Activated CD4-positive, alpha-beta T cell treated with anti-CD3 and anti-CD28 coated beads for 48 hours (primary cell): Measurements from ENCODE around the gene MGAT5.

Experiments
- DNase-seq: peaks from one replicate; pipeline ENCODE4 v3.0.0-alpha.2; 2020

The MGAT5 gene

DNA sequence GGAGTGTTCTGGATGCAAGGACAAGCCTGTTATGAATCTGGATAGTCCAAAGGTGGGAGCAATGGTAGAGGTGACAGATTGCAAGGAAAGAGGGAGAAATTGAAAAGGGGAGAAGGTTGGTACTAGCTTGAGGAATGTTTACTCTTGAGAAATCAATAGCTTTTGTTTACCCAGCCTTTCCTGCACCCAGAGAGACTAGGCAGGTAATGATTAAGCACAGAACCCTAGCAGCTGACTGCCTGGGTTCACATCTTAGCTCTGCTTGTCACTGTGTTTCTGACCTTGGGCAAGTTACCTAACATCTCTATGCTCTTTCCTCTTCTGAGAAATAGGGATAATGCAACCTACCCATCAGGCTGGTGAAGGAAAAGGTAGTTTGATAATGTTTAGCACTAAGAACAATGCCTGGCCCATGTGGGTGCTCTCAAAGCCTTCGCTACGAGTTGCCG is 178.6 kb downstream of the MGAT5 start:
- no peak for DNase-seq

DNA sequence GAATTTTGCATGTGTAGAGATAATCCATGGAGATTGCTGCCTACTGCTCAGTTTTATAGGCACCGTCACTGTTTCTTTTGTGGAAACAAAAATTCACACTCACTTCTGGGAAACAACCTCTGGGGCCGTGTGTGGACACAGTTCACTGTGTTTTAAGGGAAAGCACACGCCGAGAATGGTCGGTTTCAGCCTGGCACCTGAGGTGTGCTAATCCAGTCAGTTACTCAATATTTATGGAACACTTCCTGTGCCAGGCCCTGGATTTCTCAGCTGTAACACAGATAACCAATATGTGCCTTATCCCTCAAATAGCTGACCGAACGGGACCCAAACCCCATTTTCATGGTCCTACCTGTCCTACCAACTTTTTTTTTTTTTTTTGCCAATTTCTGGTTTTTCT is 179.6 kb downstream of the MGAT5 start:
- DNase-seq, result no peak

DNA sequence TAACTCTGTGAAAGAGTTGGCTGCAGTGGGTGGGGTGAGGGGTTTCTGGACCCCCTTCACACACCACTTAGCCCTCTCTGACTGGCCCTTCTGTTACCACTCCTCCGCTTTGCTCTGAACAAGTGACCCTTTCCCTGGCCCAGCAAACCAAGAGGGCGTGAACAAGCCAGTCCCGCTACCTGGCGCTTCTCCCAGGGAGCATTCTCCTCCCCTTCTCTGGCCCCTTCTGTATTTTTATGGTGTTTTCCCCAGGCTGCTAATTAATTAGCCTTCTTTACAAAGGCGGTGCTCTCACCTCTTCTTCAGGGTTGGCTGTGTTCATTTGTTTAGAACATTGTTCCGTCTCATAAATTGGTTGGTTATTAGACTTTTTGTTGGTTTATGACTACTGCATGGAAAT is 180.1 kb downstream of the MGAT5 start:
- no peak for DNase-seq

DNA sequence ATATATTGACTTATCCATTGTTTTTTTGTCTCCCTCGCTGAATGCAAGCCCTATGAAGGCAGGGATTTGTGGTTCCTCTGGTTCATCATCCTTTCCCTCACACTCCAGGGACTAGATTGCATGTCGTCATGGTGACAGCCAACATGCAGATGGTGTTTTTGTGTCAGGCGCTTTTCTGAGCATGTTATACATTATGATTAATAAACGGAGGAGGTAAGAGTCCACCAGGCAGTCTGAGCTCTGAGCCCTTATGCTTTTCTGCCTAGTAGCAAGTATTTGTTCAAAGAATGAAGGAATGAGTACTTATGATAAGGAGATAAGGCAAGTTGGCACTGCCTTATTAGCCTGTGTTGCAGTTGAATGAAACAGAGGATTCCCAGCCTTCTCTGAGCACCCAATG is 181.6 kb downstream of the MGAT5 start:
- DNase-seq, result no peak

- no peak for DNase-seq
Measured at GRCh38 chr2:134435936-134436335, 182.1 kb downstream of the MGAT5 start.

- no peak for DNase-seq
Measured at GRCh38 chr2:134436706-134437105, 182.8 kb downstream of the MGAT5 start.

- DNase-seq, result no peak
Measured at GRCh38 chr2:134438371-134438770, 184.5 kb downstream of the MGAT5 start.

GRCh38 chr2:134440336-134440909 is 186.6 kb downstream of the MGAT5 start:
- no peak for DNase-seq

GRCh38 chr2:134441153-134441863 is 187.4 kb downstream of the MGAT5 start:
- DNase-seq, result no peak

DNA sequence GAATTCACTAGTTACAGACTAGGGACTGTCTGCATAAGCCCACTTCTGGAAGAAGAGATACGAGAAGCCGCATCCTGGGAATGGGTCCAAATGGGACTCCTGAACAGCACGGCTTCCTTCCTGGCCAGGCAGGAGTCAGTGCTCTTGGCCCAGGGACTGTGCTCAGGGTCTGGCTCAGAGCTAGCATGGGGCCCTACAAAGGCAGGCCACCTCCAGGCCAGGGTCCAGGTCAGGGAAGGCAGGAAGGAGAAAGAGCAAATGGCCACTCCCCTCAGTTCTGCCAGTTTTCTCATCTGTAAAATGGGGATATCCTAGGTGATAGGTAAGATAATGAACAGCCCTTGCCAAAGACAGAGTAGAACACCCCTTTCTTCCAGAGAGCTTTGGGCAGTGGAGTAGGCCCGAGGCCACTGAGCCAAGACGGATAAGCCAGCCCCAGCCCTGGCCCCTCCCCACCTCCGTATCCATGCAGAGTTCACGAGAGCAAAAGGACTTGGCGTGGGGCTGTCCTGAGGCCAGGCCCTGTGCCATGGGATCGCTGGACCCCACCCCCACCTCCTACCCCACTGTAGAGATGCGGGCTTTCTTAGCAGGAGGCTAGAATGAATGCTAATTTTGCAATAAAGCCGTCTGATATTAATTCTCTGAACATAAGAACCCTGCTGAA is 190.1 kb downstream of the MGAT5 start:
- DNase-seq, result no peak

DNA sequence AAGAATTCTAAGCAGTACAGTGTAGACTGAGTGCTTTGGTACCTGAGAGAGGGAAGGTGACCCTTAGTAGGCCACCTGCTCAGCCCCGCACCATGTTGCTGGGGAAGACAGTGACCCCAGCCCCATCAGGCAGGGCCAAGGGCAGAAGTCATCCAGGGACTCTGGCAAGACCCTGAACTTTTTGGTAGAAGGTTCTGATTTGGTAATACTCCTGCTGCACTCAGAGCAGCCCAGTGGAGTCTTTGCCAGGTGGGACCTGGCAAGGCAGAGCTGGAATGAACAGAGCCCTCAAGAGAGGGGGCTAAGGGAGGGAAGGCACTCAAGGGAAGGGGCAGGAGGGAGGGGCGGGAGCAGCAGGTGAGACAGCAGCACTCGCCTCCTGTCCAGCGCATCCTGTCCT is 191.2 kb downstream of the MGAT5 start:
- DNase-seq, result no peak

DNA sequence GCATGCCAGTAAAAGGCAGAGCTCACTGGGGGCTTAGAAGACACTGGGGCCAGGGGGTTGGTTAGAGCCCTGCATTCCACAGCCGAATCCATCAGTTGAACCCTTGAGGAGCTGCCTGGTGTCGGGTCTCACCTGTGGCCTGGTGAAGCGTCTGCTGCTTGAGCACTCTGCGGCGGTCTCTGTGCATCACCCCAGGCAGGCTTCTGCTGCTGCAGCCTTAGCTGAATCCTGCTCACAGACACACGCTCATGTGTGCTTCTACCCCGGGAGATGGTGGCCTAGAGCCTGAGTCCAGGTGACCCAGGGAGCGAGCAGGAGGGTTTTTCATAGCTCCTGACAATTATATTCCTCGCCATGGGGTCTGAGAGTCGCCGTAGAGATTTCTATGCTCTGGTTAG is 192.1 kb downstream of the MGAT5 start:
- no peak for DNase-seq

GRCh38 chr2:134446383-134447017 is 192.6 kb downstream of the MGAT5 start:
- no peak for DNase-seq

DNA sequence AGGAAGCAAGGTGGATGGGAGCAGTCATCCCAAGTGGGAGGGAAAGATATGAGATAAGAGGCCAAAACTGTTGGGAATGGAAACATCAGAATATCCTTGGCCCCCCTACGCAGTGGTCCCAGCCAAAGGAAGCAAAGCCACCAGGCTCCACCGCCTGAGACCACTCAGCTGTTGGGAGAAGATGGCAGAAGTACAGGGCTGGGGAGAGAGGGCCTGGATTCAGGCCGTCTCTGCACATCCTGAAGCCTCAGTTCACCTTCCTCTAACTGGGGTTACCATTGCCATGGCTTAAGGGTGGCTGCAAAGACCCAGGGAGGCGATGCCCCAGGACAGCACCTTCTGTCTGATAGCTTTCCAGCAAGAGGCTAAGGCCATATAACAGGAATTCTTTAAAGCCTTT is 193.8 kb downstream of the MGAT5 start:
- no peak for DNase-seq

DNA sequence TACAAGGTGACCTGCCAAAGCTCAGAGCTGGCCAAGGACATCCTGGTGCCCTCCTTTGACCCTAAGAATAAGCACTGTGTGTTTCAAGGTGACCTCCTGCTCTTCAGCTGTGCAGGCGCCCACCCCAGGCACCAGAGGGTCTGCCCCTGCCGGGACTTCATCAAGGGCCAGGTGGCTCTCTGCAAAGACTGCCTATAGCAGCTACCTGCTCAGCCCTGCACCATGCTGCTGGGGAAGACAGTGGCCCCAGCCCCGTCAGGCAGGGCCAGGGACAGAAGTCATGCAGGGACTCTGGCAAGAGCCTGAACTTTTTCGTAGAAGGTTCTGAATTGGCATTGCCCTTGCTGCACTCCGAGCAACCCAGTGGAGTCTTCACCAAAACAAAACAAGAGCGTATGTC is 194.8 kb downstream of the MGAT5 start:
- no peak for DNase-seq

- no peak for DNase-seq
Measured at GRCh38 chr2:134449157-134449556, 195.3 kb downstream of the MGAT5 start.

GRCh38 chr2:134449751-134450513 is 196.1 kb downstream of the MGAT5 start:
- DNase-seq, result no peak

DNA sequence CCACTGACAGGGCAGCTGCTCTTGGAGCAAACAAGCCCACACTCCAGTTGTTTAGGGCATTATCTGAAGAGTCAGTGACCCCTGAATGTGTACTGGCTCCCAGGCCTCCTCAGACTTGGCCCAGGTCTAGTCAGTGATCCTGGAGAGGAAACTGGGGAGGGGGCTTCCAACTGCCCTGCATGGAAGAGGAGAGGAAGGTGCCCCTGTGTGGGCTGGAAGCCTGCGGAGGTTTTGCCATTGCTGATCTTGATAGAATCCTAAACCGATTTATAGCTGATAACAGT is 197.4 kb downstream of the MGAT5 start:
- DNase-seq, result no peak

- no peak for DNase-seq
Measured at GRCh38 chr2:134452042-134452733, 198.3 kb downstream of the MGAT5 start.

DNA sequence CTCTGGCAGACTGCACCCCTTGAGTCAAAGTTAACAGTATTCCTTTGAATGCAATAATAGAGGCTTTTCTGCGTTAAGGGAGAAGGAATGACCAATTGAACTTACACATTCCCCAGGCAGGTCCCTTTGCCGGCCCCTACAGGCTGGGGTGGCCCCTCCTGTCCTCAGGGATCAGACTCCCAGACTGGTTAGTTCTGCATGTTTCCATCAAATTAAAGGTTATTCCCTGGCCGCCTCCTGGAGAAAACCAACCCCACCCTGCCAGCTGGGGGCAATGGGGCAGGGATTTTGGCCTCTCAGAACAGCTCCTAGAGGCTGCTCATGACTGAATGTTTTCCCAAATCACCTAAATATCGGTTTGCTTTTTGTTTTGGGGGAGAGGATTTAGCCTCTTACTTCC is 199.6 kb downstream of the MGAT5 start:
- no peak for DNase-seq

- no peak for DNase-seq
Measured at GRCh38 chr2:134453973-134454372, 200.1 kb downstream of the MGAT5 start.

DNA sequence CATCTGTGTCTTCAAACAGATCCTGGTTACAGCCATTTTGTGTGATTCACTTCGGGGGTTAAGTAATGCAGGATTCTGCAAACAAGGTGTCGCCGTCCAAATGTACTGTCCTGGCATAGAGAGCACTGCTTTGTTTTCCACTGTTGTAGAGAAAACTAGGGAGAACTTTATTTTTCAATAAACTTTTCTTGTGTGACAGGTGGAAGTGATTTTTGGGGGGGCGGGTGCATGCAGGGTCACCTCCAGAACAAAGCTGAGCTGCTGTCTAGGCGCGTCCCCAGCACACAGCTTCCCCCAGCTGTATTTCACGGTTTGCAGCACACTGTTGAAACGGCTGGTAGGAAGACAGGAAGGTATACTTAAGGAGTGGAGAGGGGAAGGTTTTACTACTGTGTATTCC is 200.6 kb downstream of the MGAT5 start:
- no peak for DNase-seq

GRCh38 chr2:134454931-134455330 is 201.1 kb downstream of the MGAT5 start:
- no peak for DNase-seq
